ENCODE measurements around the gene OSBPL5. TPM values are rescaled to one million over a fixed set of nuclear protein-coding genes. Genes with fewer than 3 reads are reported as not detected.

Gene OSBPL5
- total RNA-seq = 10 to 100 TPM; 43.4 to 75.2 (median 56.8) TPM

- peaks cover 79% of the 10 kb centered on the region for H3K4me1 ChIP-seq
- peak; percentile 79 to 87 for DNase-seq (ENCODE audit: low spot score in 2 of 2)
Measured at GRCh38 chr11:3165152-3165705, at the start of gene OSBPL5. Gene OSBPL5 (minus strand): TSS chr11:3165310. CDS start chr11:3129148, 36,162 bp downstream.

GRCh38 chr11:3214420-3214699, 49.2 kb upstream of the OSBPL5 start:
- H3K4me3 ChIP-seq = no peak overlapping the region
- H3K27me3 ChIP-seq = peaks cover 49% of the 10 kb centered on the region
- H3K4me1 ChIP-seq = peaks cover 5% of the 10 kb centered on the region
- no peak for DNase-seq (ENCODE audit: low spot score in 2 of 2)
- TF ChIP-seq EP300 (IDR thresholded peaks at IDR 0.05) (no peak), POLR2A (IDR thresholded peaks at IDR 0.05) (no peak), CTCF (IDR thresholded peaks at IDR 0.05) (no peak), POLR2AphosphoS5 (IDR thresholded peaks at IDR 0.05) (no peak)
- 81% methylated on average over 4 of the region's 4 CpGs for WGBS
- H3K27ac ChIP-seq = no peak overlapping the region
- H3K36me3 ChIP-seq = no peaks in the 10 kb centered on the region
- H3K9me3 ChIP-seq = no peaks in the 10 kb centered on the region

More at GRCh38 chr11:3165152-3165705, at the start of gene OSBPL5:
- H3K9me3 ChIP-seq = no peaks in the 10 kb centered on the region
- H3K27me3 ChIP-seq = no peaks in the 10 kb centered on the region
- WGBS = under 1% methylated on average over 15 of the region's 63 CpGs
- TF ChIP-seq EP300 (IDR thresholded peaks at IDR 0.05) = no peak
- no peak for TF ChIP-seq CTCF (IDR thresholded peaks at IDR 0.05)
- TF ChIP-seq POLR2AphosphoS5 (IDR thresholded peaks at IDR 0.05) = peak in 1 of 3 donors; percentile 33
- H3K27ac ChIP-seq = peak within 1 kb of the TSS; percentile 90
- H3K36me3 ChIP-seq = no peaks in the 10 kb centered on the region
- peak within 1 kb of the TSS; percentile 87 for H3K4me3 ChIP-seq

- no peaks in the 10 kb centered on the region for H3K9me3 ChIP-seq
- peak; percentile 46 to 63 for DNase-seq (ENCODE audit: low spot score in 2 of 2)
- WGBS = 61% methylated on average over 23 of the region's 24 CpGs
- no peak overlapping the region for H3K4me3 ChIP-seq
- H3K36me3 ChIP-seq = no peaks in the 10 kb centered on the region
- H3K4me1 ChIP-seq = peaks cover 5% of the 10 kb centered on the region
- TF ChIP-seq CTCF (IDR thresholded peaks at IDR 0.05) (no peak), POLR2AphosphoS5 (IDR thresholded peaks at IDR 0.05) (no peak), POLR2A (IDR thresholded peaks at IDR 0.05) (no peak), EP300 (IDR thresholded peaks at IDR 0.05) (no peak)
- peaks cover 44% of the 10 kb centered on the region for H3K27me3 ChIP-seq
- no peak overlapping the region for H3K27ac ChIP-seq
Measured at GRCh38 chr11:3213659-3214419, 48.7 kb upstream of the OSBPL5 start.

GRCh38 chr11:3208272-3208671, 43.2 kb upstream of the OSBPL5 start:
- H3K9me3 ChIP-seq = no peaks in the 10 kb centered on the region
- H3K27ac ChIP-seq = no peak overlapping the region
- peaks cover 6% of the 10 kb centered on the region for H3K4me1 ChIP-seq
- peaks cover 21% of the 10 kb centered on the region for H3K27me3 ChIP-seq
- no peak overlapping the region for H3K4me3 ChIP-seq
- WGBS = 89% methylated on average over 5 of the region's 6 CpGs
- DNase-seq (ENCODE audit: low spot score in 2 of 2) = no peak
- no peak for TF ChIP-seq EP300 (IDR thresholded peaks at IDR 0.05)
- no peak for TF ChIP-seq CTCF (IDR thresholded peaks at IDR 0.05)
- TF ChIP-seq POLR2AphosphoS5 (IDR thresholded peaks at IDR 0.05) = no peak
- no peak for TF ChIP-seq POLR2A (IDR thresholded peaks at IDR 0.05)
- no peaks in the 10 kb centered on the region for H3K36me3 ChIP-seq

- H3K27ac ChIP-seq = no peak overlapping the region
- H3K36me3 ChIP-seq = no peaks in the 10 kb centered on the region
- 78% methylated on average over 5 of the region's 8 CpGs for WGBS
- H3K4me1 ChIP-seq = peaks cover 7% of the 10 kb centered on the region
- TF ChIP-seq POLR2AphosphoS5 (IDR thresholded peaks at IDR 0.05) (no peak), EP300 (IDR thresholded peaks at IDR 0.05) (no peak), CTCF (IDR thresholded peaks at IDR 0.05) (no peak), POLR2A (IDR thresholded peaks at IDR 0.05) (no peak)
- no peak for DNase-seq (ENCODE audit: low spot score in 2 of 2)
- no peak overlapping the region for H3K4me3 ChIP-seq
- no peaks in the 10 kb centered on the region for H3K9me3 ChIP-seq
- H3K27me3 ChIP-seq = peaks cover 25% of the 10 kb centered on the region
Measured at GRCh38 chr11:3207526-3208189, 42.5 kb upstream of the OSBPL5 start.
